K562 (cell line): ENCODE results near the gene ADGRF1. TPM values are rescaled to one million over a fixed set of nuclear protein-coding genes. Genes with fewer than 3 reads are reported as not detected.

Source experiments
- ATAC-seq: fragments of 200-7000 bp; cut with Tn5 transposase; 3 replicates; pipeline ENCODE4 v1.9.1; 2020; ENCODE audit warnings: moderate library complexity
- BruUV-seq: library from RNA; stranded (reverse); fragments of 400-500 nt; replicated peaks from 2 replicates; lab custom pipeline; 2021; lab: Mats Ljungman, UMichigan
- CTCF ChIA-PET: fragments of 300-600 bp; formaldehyde crosslinking; extraction: SDS; loops from one replicate; lab custom pipeline; 2021; ENCODE audit warnings: low intra/inter-chr PET ratio; lab: Yijun Ruan, JAX
- POLR2A ChIA-PET: fragments of 300-600, 350-650 bp; sonication (Branson Sonifier 250); formaldehyde crosslinking; extraction: SDS; loops from one replicate; lab custom pipeline; 2021; ENCODE audit warnings: antibody characterized with exemption, inconsistent platforms; lab: Yijun Ruan, JAX
- DNase-seq, 4 experiments: peaks; one replicate each; pipeline versions ENCODE4 v3.0.0 to v3.0.0-alpha.2; 2011 to 2018; ENCODE audit warnings: low spot score in 3 of 4, mixed read lengths in 3 of 4; ENCODE audit errors: extremely low read depth in 1 of 4
- FAIRE-seq: peaks from 2 replicates; lab custom pipeline; 2011; peaks lifted over from hg19 to GRCh38; lab: Jason Lieb, UNC
- H2AFZ ChIP-seq: 2 replicates; pipeline ENCODE4 v1.6.0; 2011; ENCODE audit warnings: low read depth, low read length, control low read depth, inconsistent platforms
- H3K27ac ChIP-seq: fragments of 200-600 bp; 3 replicates; pipeline ENCODE4 v1.8.0; 2011; ENCODE audit warnings: low read depth, mild to moderate bottlenecking, control low read depth, inconsistent platforms, low read length, moderate library complexity, mixed read lengths; ENCODE audit errors: extremely low read depth
- H3K27me3 ChIP-seq, 2 experiments: fragments of 300-600 bp in 1 of 2; 2 replicates in 1 of 2; 3 replicates in 1 of 2; pipeline versions ENCODE4 v1.6.0 to v1.8.0; 2011; ENCODE audit warnings: inconsistent platforms in 2 of 2, low read length in 2 of 2, mild to moderate bottlenecking in 1 of 2, mixed read lengths in 1 of 2, moderate library complexity in 1 of 2; ENCODE audit not compliant: control insufficient read depth in 2 of 2, insufficient read depth in 2 of 2
- H3K36me3 ChIP-seq: fragments of 300-600 bp; 3 replicates; pipeline ENCODE4 v1.8.0; 2011; ENCODE audit warnings: mild to moderate bottlenecking, low read length, inconsistent platforms; ENCODE audit not compliant: control insufficient read depth, insufficient read depth
- H3K4me1 ChIP-seq, 2 experiments: fragments of 200-600 bp in 1 of 2; replicated peaks in 1 of 2; 2 replicates in 1 of 2; 3 replicates in 1 of 2; pipeline versions ENCODE4 v1.5.1 to v1.8.0; 2011; ENCODE audit warnings: inconsistent platforms in 2 of 2, low read length in 2 of 2, mild to moderate bottlenecking in 1 of 2, mixed read lengths in 1 of 2, moderate library complexity in 1 of 2; ENCODE audit not compliant: control insufficient read depth in 2 of 2, insufficient read depth in 2 of 2
- H3K4me2 ChIP-seq: 2 replicates; pipeline ENCODE4 v1.6.1; 2011; ENCODE audit warnings: low read length, control low read depth, inconsistent platforms, mixed read lengths; ENCODE audit not compliant: insufficient read depth
- H3K4me3 ChIP-seq: fragments of 200-600 bp; sonication (generic), shearing (Covaris generic); 2 replicates; pipeline ENCODE4 v1.5.1; 2016; ENCODE audit warnings: control low read depth, inconsistent platforms
- H3K79me2 ChIP-seq: fragments of 200-600 bp; 3 replicates; pipeline ENCODE4 v1.8.0; 2011; ENCODE audit warnings: low read length, inconsistent platforms; ENCODE audit not compliant: control insufficient read depth, insufficient read depth
- H3K9ac ChIP-seq, 2 experiments: 2 replicates each; pipeline versions ENCODE4 v1.6.0 to v1.6.1; 2011; ENCODE audit warnings: low read depth in 2 of 2, low read length in 2 of 2, control low read depth in 1 of 2, inconsistent platforms in 1 of 2, mild to moderate bottlenecking in 1 of 2, mixed read lengths in 1 of 2; ENCODE audit not compliant: insufficient read depth in 1 of 2
- H3K9me1 ChIP-seq: one replicate; pipeline ENCODE4 v1.6.0; 2011; ENCODE audit warnings: inconsistent platforms, mild to moderate bottlenecking, low read length, moderate library complexity; ENCODE audit not compliant: control insufficient read depth, insufficient read depth
- H3K9me3 ChIP-seq: replicated peaks from 2 replicates; pipeline ENCODE4 v1.5.1; 2011; ENCODE audit warnings: low read depth, low read length, inconsistent platforms; ENCODE audit not compliant: control insufficient read depth, insufficient read depth
- H4K20me1 ChIP-seq: replicated peaks from 2 replicates; pipeline ENCODE4 v1.6.1; 2011; ENCODE audit warnings: low read length, inconsistent platforms, mixed read lengths; ENCODE audit not compliant: control insufficient read depth, insufficient read depth
- BCOR ChIP-seq: fragments of 450-650 bp; IDR thresholded peaks from 2 replicates; pipeline ENCODE4 v1.6.1; 2016
- BMI1 ChIP-seq: fragments of 150-350 bp; IDR thresholded peaks from 2 replicates; pipeline ENCODE4 v1.6.1; 2014; ENCODE audit warnings: low read length
- ESRRA ChIP-seq: fragments of 450-650 bp; IDR thresholded peaks from 2 replicates; pipeline ENCODE4 v1.6.1; 2014; ENCODE audit warnings: low read depth, mild to moderate bottlenecking, moderate library complexity, borderline replicate concordance
- HDAC3 ChIP-seq: fragments of 450-650 bp; IDR thresholded peaks from 2 replicates; pipeline ENCODE4 v1.6.1; 2018; ENCODE audit warnings: borderline replicate concordance, mild to moderate bottlenecking, moderate library complexity; ENCODE audit not compliant: partially characterized antibody
- HIVEP1 ChIP-seq: fragments of 250-450 bp; sonication (Bioruptor Pico); IDR thresholded peaks from 2 replicates; pipeline ENCODE4 v1.4.0; 2020; ENCODE audit warnings: mild to moderate bottlenecking
- IFI16 ChIP-seq: fragments of 250-450 bp; sonication (Bioruptor Pico); IDR thresholded peaks from 2 replicates; pipeline ENCODE4 v2.1.2; 2022; ENCODE audit warnings: mild to moderate bottlenecking, inconsistent platforms
- KAT7 ChIP-seq: sonication (generic); formaldehyde crosslinking; IDR thresholded peaks from 2 replicates; pipeline ENCODE4 v1.8.0; 2022; ENCODE audit warnings: missing genetic modification reagents, mild to moderate bottlenecking, borderline replicate concordance
- MCM7 ChIP-seq, 2 experiments: fragments of 450-650 bp; IDR thresholded peaks; 2 replicates each; pipeline ENCODE4 v1.6.1; 2016 to 2018
- NFIC ChIP-seq: fragments of 450-650 bp; IDR thresholded peaks from 2 replicates; pipeline ENCODE4 v1.6.1; 2017; ENCODE audit warnings: mild to moderate bottlenecking, inconsistent platforms
- NR4A1 ChIP-seq, 2 experiments: fragments of 250-450 bp in 1 of 2; fragments of 450-650 bp in 1 of 2; sonication (Bioruptor Pico) in 1 of 2; IDR thresholded peaks; 2 replicates each; pipeline versions ENCODE4 v1.4.0 to v1.6.1; 2016 to 2020; ENCODE audit warnings: mild to moderate bottlenecking in 2 of 2, missing compliant biosample characterization in 1 of 2, missing genetic modification characterization in 1 of 2, moderate library complexity in 1 of 2
- PYGO2 ChIP-seq: fragments of 450-650 bp; IDR thresholded peaks from 2 replicates; pipeline ENCODE4 v1.6.1; 2016; ENCODE audit warnings: mild to moderate bottlenecking, missing genetic modification characterization, moderate library complexity, missing compliant biosample characterization
- SUPT5H ChIP-seq: fragments of 450-650 bp; IDR thresholded peaks from 2 replicates; pipeline ENCODE4 v1.6.1; 2016
- TSC22D4 ChIP-seq: fragments of 450-650 bp; IDR thresholded peaks from 2 replicates; pipeline ENCODE4 v1.6.1; 2016; ENCODE audit warnings: missing genetic modification characterization, missing biosample characterization, control low read depth
- ZFX ChIP-seq: sonication (generic); formaldehyde crosslinking; IDR thresholded peaks from 2 replicates; pipeline ENCODE4 v1.8.0; 2022; ENCODE audit warnings: mild to moderate bottlenecking, missing genetic modification reagents, moderate library complexity
- WGBS: fragments of 100-300 bp; shearing (Covaris generic); methylation state at CpG from one replicate; pipeline ENCODE4 v1.1.6; 2016; ENCODE audit warnings: low coverage, mixed read lengths; ENCODE audit not compliant: insufficient coverage; ENCODE audit errors: missing lambda C conversion rate; 5-methylcytosine and 5-hydroxymethylcytosine counted together
- in situ Hi-C: fragments of 300-500 bp; cut with MboI; formaldehyde crosslinking; loops from 4 replicates; pipeline ENCODE4 v1.15.0; 2018; ENCODE audit warnings: inconsistent platforms, mixed read lengths
- intact Hi-C: fragments of 100-400 bp; cut with micrococcal nuclease; formaldehyde crosslinking; loops from 2 replicates; pipeline ENCODE4 v1.14.2; 2022
- polyA plus RNA-seq, 8 experiments: library from polyadenylated mRNA; depleted of rRNA in 4 of 8; stranded (reverse) in 5 of 8; unstranded in 3 of 8; fragments of >200 nt; fragmentation: Nextera tagmentation in 2 of 8; fragmentation: Illumina TruSeq in 1 of 8; extraction: Ambion mirVana in 2 of 8; extraction: Trizol in 1 of 8; gene quantifications; 2 replicates each; pipeline versions ENCODE4 v1.2.1 to v1.2.3, GENCODE V29; 2011 to 2014; ENCODE audit warnings: inconsistent platforms in 1 of 8, missing spikeins in 1 of 8
- total RNA-seq, 7 experiments: library from RNA; depleted of rRNA in 6 of 7; stranded (reverse); fragments of >200 nt in 6 of 7; fragmentation: Illumina TruSeq in 2 of 7; extraction: Trizol in 2 of 7; gene quantifications; 2 replicates each; pipeline versions ENCODE4 v1.2.1 to v1.2.3, GENCODE V29; 2011 to 2021; ENCODE audit warnings: low replicate concordance in 1 of 7
- TF ChIP-seq, protein P1 (sequence below): fragments of 250-450 bp; sonication (Bioruptor Pico); IDR thresholded peaks from 2 replicates; pipeline ENCODE4 v1.4.0; 2020
- TF ChIP-seq, protein P2 (sequence below): sonication (generic); formaldehyde crosslinking; IDR thresholded peaks from 2 replicates; pipeline ENCODE4 v1.9.0; 2022; ENCODE audit warnings: mild to moderate bottlenecking, missing genetic modification reagents
- TF ChIP-seq, protein P3 (sequence below): fragments of 250-450 bp; sonication (Bioruptor Pico); IDR thresholded peaks from 2 replicates; pipeline ENCODE4 v1.4.0; 2020

ADGRF1 gene
- total and polyA plus RNA-seq, 9 of the 15 experiments (the other 6 are each of a cell fraction or from before 2014, with no cell fraction given), result not detected

DNA sequence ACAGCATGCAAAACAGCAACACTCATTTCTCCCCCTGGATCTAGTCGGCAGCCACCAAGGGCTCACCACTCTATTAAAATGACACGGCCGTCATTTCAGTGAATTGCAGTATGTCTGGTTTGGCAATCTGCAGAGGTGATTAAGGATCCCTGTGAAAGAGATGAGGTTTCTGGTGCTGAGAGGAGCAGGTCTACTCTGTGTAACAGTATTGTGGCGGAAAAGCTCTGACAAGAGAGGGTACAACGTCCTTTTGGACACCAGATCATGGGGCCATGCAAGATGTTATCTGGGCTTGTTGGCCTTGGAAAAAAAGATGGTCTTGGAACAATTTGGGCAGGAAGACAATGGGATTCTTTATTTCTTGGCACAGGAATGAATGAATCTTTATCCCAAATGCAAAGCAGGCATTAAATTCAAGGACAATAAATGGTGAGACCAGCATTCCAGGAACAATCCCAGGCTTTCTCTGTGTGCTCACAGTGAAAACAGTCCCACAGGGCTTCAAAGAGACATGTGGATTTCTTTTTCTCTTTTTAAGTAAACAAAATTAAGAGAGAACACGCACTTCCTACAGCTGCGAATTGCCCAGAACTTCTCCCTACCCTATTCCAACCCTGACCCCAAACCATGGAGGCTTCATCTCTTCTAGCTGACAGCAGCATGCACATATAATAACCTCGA, 33.7 kb upstream of the ADGRF1 start:
- intact Hi-C loops, result no loop called here
- H3K9me3 ChIP-seq, result no peaks in the 10 kb centered on the region
- H3K79me2 ChIP-seq, result no peaks in the 10 kb centered on the region
- H4K20me1 ChIP-seq, result no peaks in the 10 kb centered on the region
- peaks cover 11 to 14% of the 10 kb centered on the region in 2 experiments; a peak in 3 of 5 replicates for H3K27me3 ChIP-seq
- H3K9me1 ChIP-seq, result no peaks in the 10 kb centered on the region
- TF ChIP-seq ZFX (CRISPR knock-in tag) (no peak), BMI1 (no peak), PYGO2 (tag) (no peak), IFI16 (CRISPR knock-in tag) (no peak), TSC22D4 (tag) (no peak), ESRRA (no peak), BCOR (no peak), NR4A1 (CRISPR knock-in tag; IDR thresholded peaks at IDR 0.05) (no peak), NR4A1 (tag; IDR thresholded peaks at IDR 0.05) (no peak), KAT7 (CRISPR knock-in tag) (no peak), HIVEP1 (no peak), HDAC3 (no peak), NFIC (no peak), SUPT5H (no peak), MCM7 (IDR thresholded peaks at IDR 0.05) (no peak)
- TF ChIP-seq, protein P1, sequence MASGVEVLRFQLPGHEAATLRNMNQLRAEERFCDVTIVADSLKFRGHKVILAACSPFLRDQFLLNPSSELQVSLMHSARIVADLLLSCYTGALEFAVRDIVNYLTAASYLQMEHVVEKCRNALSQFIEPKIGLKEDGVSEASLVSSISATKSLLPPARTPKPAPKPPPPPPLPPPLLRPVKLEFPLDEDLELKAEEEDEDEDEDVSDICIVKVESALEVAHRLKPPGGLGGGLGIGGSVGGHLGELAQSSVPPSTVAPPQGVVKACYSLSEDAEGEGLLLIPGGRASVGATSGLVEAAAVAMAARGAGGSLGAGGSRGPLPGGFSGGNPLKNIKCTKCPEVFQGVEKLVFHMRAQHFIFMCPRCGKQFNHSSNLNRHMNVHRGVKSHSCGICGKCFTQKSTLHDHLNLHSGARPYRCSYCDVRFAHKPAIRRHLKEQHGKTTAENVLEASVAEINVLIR, result no peak
- TF ChIP-seq, protein P2, sequence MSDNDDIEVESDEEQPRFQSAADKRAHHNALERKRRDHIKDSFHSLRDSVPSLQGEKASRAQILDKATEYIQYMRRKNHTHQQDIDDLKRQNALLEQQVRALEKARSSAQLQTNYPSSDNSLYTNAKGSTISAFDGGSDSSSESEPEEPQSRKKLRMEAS (CRISPR knock-in tag), result no peak
- TF ChIP-seq, protein P3, sequence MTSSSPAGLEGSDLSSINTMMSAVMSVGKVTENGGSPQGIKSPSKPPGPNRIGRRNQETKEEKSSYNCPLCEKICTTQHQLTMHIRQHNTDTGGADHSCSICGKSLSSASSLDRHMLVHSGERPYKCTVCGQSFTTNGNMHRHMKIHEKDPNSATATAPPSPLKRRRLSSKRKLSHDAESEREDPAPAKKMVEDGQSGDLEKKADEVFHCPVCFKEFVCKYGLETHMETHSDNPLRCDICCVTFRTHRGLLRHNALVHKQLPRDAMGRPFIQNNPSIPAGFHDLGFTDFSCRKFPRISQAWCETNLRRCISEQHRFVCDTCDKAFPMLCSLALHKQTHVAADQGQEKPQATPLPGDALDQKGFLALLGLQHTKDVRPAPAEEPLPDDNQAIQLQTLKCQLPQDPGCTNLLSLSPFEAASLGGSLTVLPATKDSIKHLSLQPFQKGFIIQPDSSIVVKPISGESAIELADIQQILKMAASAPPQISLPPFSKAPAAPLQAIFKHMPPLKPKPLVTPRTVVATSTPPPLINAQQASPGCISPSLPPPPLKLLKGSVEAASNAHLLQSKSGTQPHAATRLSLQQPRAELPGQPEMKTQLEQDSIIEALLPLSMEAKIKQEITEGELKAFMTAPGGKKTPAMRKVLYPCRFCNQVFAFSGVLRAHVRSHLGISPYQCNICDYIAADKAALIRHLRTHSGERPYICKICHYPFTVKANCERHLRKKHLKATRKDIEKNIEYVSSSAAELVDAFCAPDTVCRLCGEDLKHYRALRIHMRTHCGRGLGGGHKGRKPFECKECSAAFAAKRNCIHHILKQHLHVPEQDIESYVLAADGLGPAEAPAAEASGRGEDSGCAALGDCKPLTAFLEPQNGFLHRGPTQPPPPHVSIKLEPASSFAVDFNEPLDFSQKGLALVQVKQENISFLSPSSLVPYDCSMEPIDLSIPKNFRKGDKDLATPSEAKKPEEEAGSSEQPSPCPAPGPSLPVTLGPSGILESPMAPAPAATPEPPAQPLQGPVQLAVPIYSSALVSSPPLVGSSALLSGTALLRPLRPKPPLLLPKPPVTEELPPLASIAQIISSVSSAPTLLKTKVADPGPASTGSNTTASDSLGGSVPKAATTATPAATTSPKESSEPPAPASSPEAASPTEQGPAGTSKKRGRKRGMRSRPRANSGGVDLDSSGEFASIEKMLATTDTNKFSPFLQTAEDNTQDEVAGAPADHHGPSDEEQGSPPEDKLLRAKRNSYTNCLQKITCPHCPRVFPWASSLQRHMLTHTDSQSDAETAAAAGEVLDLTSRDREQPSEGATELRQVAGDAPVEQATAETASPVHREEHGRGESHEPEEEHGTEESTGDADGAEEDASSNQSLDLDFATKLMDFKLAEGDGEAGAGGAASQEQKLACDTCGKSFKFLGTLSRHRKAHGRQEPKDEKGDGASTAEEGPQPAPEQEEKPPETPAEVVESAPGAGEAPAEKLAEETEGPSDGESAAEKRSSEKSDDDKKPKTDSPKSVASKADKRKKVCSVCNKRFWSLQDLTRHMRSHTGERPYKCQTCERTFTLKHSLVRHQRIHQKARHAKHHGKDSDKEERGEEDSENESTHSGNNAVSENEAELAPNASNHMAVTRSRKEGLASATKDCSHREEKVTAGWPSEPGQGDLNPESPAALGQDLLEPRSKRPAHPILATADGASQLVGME (CRISPR knock-in tag), result no peak
- TF ChIP-seq, all 486 proteins: peak for 0
- 1% methylated on average over 8 of the region's 8 CpGs for WGBS
- CTCF ChIA-PET, result no interaction called here
- no peak overlapping the region for H3K4me2 ChIP-seq
- H3K9ac ChIP-seq, result no peak overlapping the region
- H2AFZ ChIP-seq, result no peak overlapping the region
- H3K4me3 ChIP-seq, result no peak overlapping the region
- no TSS peak for BruUV-seq
- no peaks in the 10 kb centered on the region for H3K4me1 ChIP-seq
- POLR2A ChIA-PET, result no interaction called here
- no peaks in the 10 kb centered on the region for H3K36me3 ChIP-seq
- FAIRE-seq (no peak), DNase-seq (no peak), ATAC-seq (no peak)
- H3K27ac ChIP-seq, result no peak overlapping the region
- in situ Hi-C loops, result no loop called here
